DND-41 (cell line): ENCODE data around the gene KIAA0040.

Experiments
- CTCF ChIP-seq: IDR thresholded peaks from 2 replicates; pipeline ENCODE4 v1.5.1; 2012; ENCODE audit warnings: borderline replicate concordance, low read length, moderate library complexity, mild to moderate bottlenecking; ENCODE audit not compliant: poor library complexity, severe bottlenecking; ENCODE audit errors: extremely low read depth
- EZH2 ChIP-seq: IDR thresholded peaks from 3 replicates; pipeline ENCODE4 v1.6.1; 2012; ENCODE audit warnings: borderline replicate concordance, low read depth, mild to moderate bottlenecking, moderate library complexity, low read length, inconsistent platforms; ENCODE audit not compliant: severe bottlenecking

- TF ChIP-seq EZH2 (no peak), CTCF (no peak)
Observed at GRCh38 chr1:175237389-175237788, 44.8 kb upstream of the KIAA0040 start.
